ENCODE measurements around the gene CGRRF1.

DNA sequence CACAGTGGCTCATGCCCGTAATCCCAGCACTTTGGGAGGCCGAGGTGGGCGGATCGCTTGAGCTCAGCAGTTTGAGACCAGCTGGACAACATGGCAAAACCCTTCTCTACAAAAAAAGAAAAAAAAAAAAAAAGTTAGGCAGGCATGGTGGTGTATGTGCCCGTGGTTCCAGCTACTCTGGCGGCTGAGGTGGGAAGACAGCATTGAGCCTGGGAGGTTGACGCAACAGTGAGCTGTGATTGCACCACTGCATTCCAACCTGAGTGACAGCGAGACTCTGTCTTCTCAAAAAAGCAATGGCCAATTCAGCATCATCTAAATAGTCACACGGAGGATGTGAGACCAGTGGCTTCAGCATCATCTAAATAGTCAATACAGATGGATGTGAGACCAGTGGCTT, 46.8 kb downstream of the CGRRF1 start:
- TF ChIP-seq, protein P1, sequence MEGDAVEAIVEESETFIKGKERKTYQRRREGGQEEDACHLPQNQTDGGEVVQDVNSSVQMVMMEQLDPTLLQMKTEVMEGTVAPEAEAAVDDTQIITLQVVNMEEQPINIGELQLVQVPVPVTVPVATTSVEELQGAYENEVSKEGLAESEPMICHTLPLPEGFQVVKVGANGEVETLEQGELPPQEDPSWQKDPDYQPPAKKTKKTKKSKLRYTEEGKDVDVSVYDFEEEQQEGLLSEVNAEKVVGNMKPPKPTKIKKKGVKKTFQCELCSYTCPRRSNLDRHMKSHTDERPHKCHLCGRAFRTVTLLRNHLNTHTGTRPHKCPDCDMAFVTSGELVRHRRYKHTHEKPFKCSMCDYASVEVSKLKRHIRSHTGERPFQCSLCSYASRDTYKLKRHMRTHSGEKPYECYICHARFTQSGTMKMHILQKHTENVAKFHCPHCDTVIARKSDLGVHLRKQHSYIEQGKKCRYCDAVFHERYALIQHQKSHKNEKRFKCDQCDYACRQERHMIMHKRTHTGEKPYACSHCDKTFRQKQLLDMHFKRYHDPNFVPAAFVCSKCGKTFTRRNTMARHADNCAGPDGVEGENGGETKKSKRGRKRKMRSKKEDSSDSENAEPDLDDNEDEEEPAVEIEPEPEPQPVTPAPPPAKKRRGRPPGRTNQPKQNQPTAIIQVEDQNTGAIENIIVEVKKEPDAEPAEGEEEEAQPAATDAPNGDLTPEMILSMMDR (IDR thresholded peaks at IDR 0.05): no peak
- no peak for TF ChIP-seq POLR2A (IDR thresholded peaks at IDR 0.05)

Measured in testis (tissue), 2 donors.